GM21526 (cell line): ENCODE data around the gene CRABP1.

Experiments
- ATAC-seq: cut with Tn5 transposase; IDR thresholded peaks from one replicate; pipeline ENCODE4 v1.9.1; 2021; ENCODE audit warnings: moderate library complexity; ENCODE audit not compliant: unreplicated experiment, low FRiP score

The CRABP1 gene

GRCh38 chr15:78316283-78317083 lies 23.7 kb upstream of the CRABP1 start:
- no peak for ATAC-seq

GRCh38 chr15:78317145-78317836 lies 22.9 kb upstream of the CRABP1 start:
- no peak for ATAC-seq

GRCh38 chr15:78319588-78319987 lies 20.6 kb upstream of the CRABP1 start:
- ATAC-seq: no peak

- no peak for ATAC-seq
Observed at GRCh38 chr15:78320183-78320582, 20.0 kb upstream of the CRABP1 start.

GRCh38 chr15:78321041-78321570 lies 19.0 kb upstream of the CRABP1 start:
- ATAC-seq: no peak

- ATAC-seq: no peak
Observed at GRCh38 chr15:78321786-78322185, 18.4 kb upstream of the CRABP1 start.

GRCh38 chr15:78322243-78322642 lies 17.9 kb upstream of the CRABP1 start:
- no peak for ATAC-seq

GRCh38 chr15:78322724-78323521 lies 17.2 kb upstream of the CRABP1 start:
- ATAC-seq: no peak

- ATAC-seq: no peak
Observed at GRCh38 chr15:78323693-78324092, 16.5 kb upstream of the CRABP1 start.

- ATAC-seq: no peak
Observed at GRCh38 chr15:78324144-78324543, 16.0 kb upstream of the CRABP1 start.

GRCh38 chr15:78325092-78325843 lies 14.9 kb upstream of the CRABP1 start:
- no peak for ATAC-seq

- ATAC-seq: no peak
Observed at GRCh38 chr15:78327466-78327865, 12.7 kb upstream of the CRABP1 start.

GRCh38 chr15:78329625-78330024 lies 10.5 kb upstream of the CRABP1 start:
- no peak for ATAC-seq

- no peak for ATAC-seq
Observed at GRCh38 chr15:78334845-78335244, 5.3 kb upstream of the CRABP1 start.

GRCh38 chr15:78335985-78336384 lies 4.2 kb upstream of the CRABP1 start:
- ATAC-seq: no peak

GRCh38 chr15:78338781-78339180 lies 1.4 kb upstream of the CRABP1 start:
- ATAC-seq: no peak

GRCh38 chr15:78339559-78339958 lies 594 bp upstream of the CRABP1 start:
- ATAC-seq: no peak

GRCh38 chr15:78341057-78341987 lies 1.2 kb downstream of the CRABP1 start:
- ATAC-seq: no peak

- ATAC-seq: no peak
Observed at GRCh38 chr15:78342021-78342420, 1.9 kb downstream of the CRABP1 start.
